PC-3 (cell line): Measurements from ENCODE around the gene VDR.

Experiments used
- EZH2 ChIP-seq: fragments of 300-600 bp; sonication (generic); IDR thresholded peaks from one replicate; pipeline ENCODE4 v1.6.1; 2017; ENCODE audit warnings: antibody characterized with exemption, mild to moderate bottlenecking, low read length; ENCODE audit not compliant: unreplicated experiment
- EZH2phosphoT487 ChIP-seq: fragments of 300-600 bp; sonication (generic); IDR thresholded peaks from 2 replicates; pipeline ENCODE4 v1.6.1; 2018; ENCODE audit warnings: mild to moderate bottlenecking, antibody characterized with exemption, low read length, borderline replicate concordance
- TF ChIP-seq, protein P1 (sequence below): fragments of 300-600 bp; sonication (generic); conservative IDR thresholded peaks from 2 replicates; pipeline ENCODE4 v1.5.1; 2017; ENCODE audit warnings: antibody characterized with exemption, low read depth, mild to moderate bottlenecking, low read length

- TF ChIP-seq, protein P1, sequence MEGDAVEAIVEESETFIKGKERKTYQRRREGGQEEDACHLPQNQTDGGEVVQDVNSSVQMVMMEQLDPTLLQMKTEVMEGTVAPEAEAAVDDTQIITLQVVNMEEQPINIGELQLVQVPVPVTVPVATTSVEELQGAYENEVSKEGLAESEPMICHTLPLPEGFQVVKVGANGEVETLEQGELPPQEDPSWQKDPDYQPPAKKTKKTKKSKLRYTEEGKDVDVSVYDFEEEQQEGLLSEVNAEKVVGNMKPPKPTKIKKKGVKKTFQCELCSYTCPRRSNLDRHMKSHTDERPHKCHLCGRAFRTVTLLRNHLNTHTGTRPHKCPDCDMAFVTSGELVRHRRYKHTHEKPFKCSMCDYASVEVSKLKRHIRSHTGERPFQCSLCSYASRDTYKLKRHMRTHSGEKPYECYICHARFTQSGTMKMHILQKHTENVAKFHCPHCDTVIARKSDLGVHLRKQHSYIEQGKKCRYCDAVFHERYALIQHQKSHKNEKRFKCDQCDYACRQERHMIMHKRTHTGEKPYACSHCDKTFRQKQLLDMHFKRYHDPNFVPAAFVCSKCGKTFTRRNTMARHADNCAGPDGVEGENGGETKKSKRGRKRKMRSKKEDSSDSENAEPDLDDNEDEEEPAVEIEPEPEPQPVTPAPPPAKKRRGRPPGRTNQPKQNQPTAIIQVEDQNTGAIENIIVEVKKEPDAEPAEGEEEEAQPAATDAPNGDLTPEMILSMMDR, result no peak
- TF ChIP-seq EZH2phosphoT487, result no peak
- TF ChIP-seq EZH2, result no peak
These were observed 75.8 kb downstream of the VDR start for GRCh38 chr12:47828976-47829482.
